COLO668 (cell line): ENCODE data around the gene RAB29.
"Not testable (repeated sequence)": the region's sequence is repeated elsewhere in the genome, so short reads cannot be mapped to it uniquely, and the experiment has no call there.

ENCODE experiments used
- DNase-seq: peaks from one replicate; lab custom pipeline; 2025; ENCODE audit not compliant: unreplicated experiment; lab: John Stamatoyannopoulos, UW

RAB29 gene

GRCh38 chr1:205726619-205727125 lies 48.6 kb downstream of the RAB29 start:
- DNase-seq: no peak

GRCh38 chr1:205725514-205725913 lies 49.8 kb downstream of the RAB29 start:
- DNase-seq: no peak

- DNase-seq: not testable (repeated sequence)
Measured at GRCh38 chr1:205720740-205721139, 54.5 kb downstream of the RAB29 start.

- no peak for DNase-seq
Measured at GRCh38 chr1:205719762-205720161, 55.5 kb downstream of the RAB29 start.

GRCh38 chr1:205719015-205719414 lies 56.3 kb downstream of the RAB29 start:
- DNase-seq: no peak
